ENCODE measurements around the gene SCGN. TPM values are rescaled to one million over a fixed set of nuclear protein-coding genes. Genes with fewer than 3 reads are reported as not detected.

Gene SCGN, protein sequence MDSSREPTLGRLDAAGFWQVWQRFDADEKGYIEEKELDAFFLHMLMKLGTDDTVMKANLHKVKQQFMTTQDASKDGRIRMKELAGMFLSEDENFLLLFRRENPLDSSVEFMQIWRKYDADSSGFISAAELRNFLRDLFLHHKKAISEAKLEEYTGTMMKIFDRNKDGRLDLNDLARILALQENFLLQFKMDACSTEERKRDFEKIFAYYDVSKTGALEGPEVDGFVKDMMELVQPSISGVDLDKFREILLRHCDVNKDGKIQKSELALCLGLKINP
- not detected for polyA plus RNA-seq (2012; ENCODE audit: insufficient read length, low read depth)

- TF ChIP-seq FOXP2 (optimal IDR thresholded peaks at IDR 0.05; ENCODE audit: borderline replicate concordance, extremely low read depth, extremely low read length, insufficient read depth) (no peak), SIN3A (IDR thresholded peaks at IDR 0.05; ENCODE audit: borderline replicate concordance, insufficient read depth, low read length) (no peak), TAF1 (IDR thresholded peaks at IDR 0.05; ENCODE audit: borderline replicate concordance, insufficient read depth, low read length) (no peak), REST (IDR thresholded peaks at IDR 0.05; ENCODE audit: insufficient read depth in 1 of 2, low read depth in 2 of 2, low read length in 2 of 2) (peak; percentile 92 to 98)
These were observed at the start of gene SCGN for GRCh38 chr6:25652007-25652515. SCGN (plus strand) TSS chr6:25652215; CDS start chr6:25652404, 189 bp downstream.

- TF ChIP-seq SIN3A (IDR thresholded peaks at IDR 0.05; ENCODE audit: borderline replicate concordance, insufficient read depth, low read length): no peak
- no peak for TF ChIP-seq TAF1 (IDR thresholded peaks at IDR 0.05; ENCODE audit: borderline replicate concordance, insufficient read depth, low read length)
- TF ChIP-seq FOXP2 (optimal IDR thresholded peaks at IDR 0.05; ENCODE audit: borderline replicate concordance, extremely low read depth, extremely low read length, insufficient read depth): no peak
- no peak for TF ChIP-seq REST (IDR thresholded peaks at IDR 0.05; ENCODE audit: insufficient read depth in 1 of 2, low read depth in 2 of 2, low read length in 2 of 2)
These were observed 49.4 kb upstream of the SCGN start for GRCh38 chr6:25602674-25602982.

- TF ChIP-seq SIN3A (IDR thresholded peaks at IDR 0.05; ENCODE audit: borderline replicate concordance, insufficient read depth, low read length) (no peak), POLR2AphosphoS5 (IDR thresholded peaks at IDR 0.05; ENCODE audit: low read depth, low read length) (no peak), TAF1 (IDR thresholded peaks at IDR 0.05; ENCODE audit: borderline replicate concordance, insufficient read depth, low read length) (no peak), REST (IDR thresholded peaks at IDR 0.05; ENCODE audit: insufficient read depth in 1 of 2, low read depth in 2 of 2, low read length in 2 of 2) (no peak), FOXP2 (optimal IDR thresholded peaks at IDR 0.05; ENCODE audit: borderline replicate concordance, extremely low read depth, extremely low read length, insufficient read depth) (no peak)
These were observed 48.8 kb upstream of the SCGN start for GRCh38 chr6:25603251-25603650.

- TF ChIP-seq FOXP2 (optimal IDR thresholded peaks at IDR 0.05; ENCODE audit: borderline replicate concordance, extremely low read depth, extremely low read length, insufficient read depth) (no peak), REST (IDR thresholded peaks at IDR 0.05; ENCODE audit: insufficient read depth in 1 of 2, low read depth in 2 of 2, low read length in 2 of 2) (no peak), SIN3A (IDR thresholded peaks at IDR 0.05; ENCODE audit: borderline replicate concordance, insufficient read depth, low read length) (no peak), TAF1 (IDR thresholded peaks at IDR 0.05; ENCODE audit: borderline replicate concordance, insufficient read depth, low read length) (no peak), POLR2AphosphoS5 (IDR thresholded peaks at IDR 0.05; ENCODE audit: low read depth, low read length) (no peak)
These were observed 45.9 kb upstream of the SCGN start for GRCh38 chr6:25606151-25606550.

Measured in PFSK-1 (cell line).